PC-9 (cell line): Measurements from ENCODE around the gene SPPL2C. TPM values are rescaled to one million over a fixed set of nuclear protein-coding genes. Genes with fewer than 3 reads are reported as not detected.

Experiments used
- BruUV-seq: library from RNA; stranded (reverse); fragments of 400-500 nt; replicated peaks from 2 replicates; lab custom pipeline; 2021; lab: Mats Ljungman, UMichigan
- CTCF ChIA-PET: fragments of 300-600 bp; sonication (Branson Sonifier 250); formaldehyde crosslinking; loops from one replicate; lab custom pipeline; 2022; ENCODE audit warnings: antibody characterized with exemption; lab: Charles Lee
- POLR2A ChIA-PET: fragments of 300-600 bp; sonication (Branson Sonifier 250); formaldehyde crosslinking; loops from one replicate; lab custom pipeline; 2022; ENCODE audit warnings: antibody characterized with exemption; ENCODE audit not compliant: unreplicated experiment; lab: Charles Lee
- DNase-seq, 2 experiments: peaks; one replicate each; pipeline versions ENCODE4 v3.0.0 to v3.0.0-alpha.2; 2015 to 2022; ENCODE audit warnings: mixed read lengths in 1 of 2
- H2AFZ ChIP-seq: fragments of 200-600 bp; sonication (generic); 2 replicates; pipeline ENCODE4 v1.8.1; 2017; ENCODE audit warnings: antibody characterized with exemption
- H3F3A ChIP-seq: fragments of 200-600 bp; sonication (generic); 2 replicates; pipeline ENCODE4 v1.8.1; 2017; ENCODE audit warnings: antibody characterized with exemption, mild to moderate bottlenecking, low read depth; ENCODE audit not compliant: insufficient read depth
- H3K27ac ChIP-seq: fragments of 200-600 bp; sonication (generic); 2 replicates; pipeline ENCODE4 v1.6.1; 2016; ENCODE audit warnings: mixed run types
- H3K27me3 ChIP-seq: fragments of 200-600 bp; sonication (generic); 2 replicates; pipeline ENCODE4 v1.6.1; 2016; ENCODE audit warnings: low read depth, mixed run types; ENCODE audit not compliant: insufficient read depth
- H3K36me3 ChIP-seq: fragments of 200-600 bp; sonication (generic); 2 replicates; pipeline ENCODE4 v1.6.1; 2016; ENCODE audit warnings: low read depth, mixed run types
- H3K4me1 ChIP-seq: fragments of 200-600 bp; sonication (generic); replicated peaks from 2 replicates; pipeline ENCODE4 v1.6.1; 2016; ENCODE audit warnings: mixed run types; ENCODE audit not compliant: insufficient read depth
- H3K4me2 ChIP-seq: fragments of 200-600 bp; sonication (generic); 2 replicates; pipeline ENCODE4 v1.6.1; 2017; ENCODE audit warnings: mixed run types
- H3K4me3 ChIP-seq: fragments of 200-600 bp; sonication (generic); 2 replicates; pipeline ENCODE4 v1.6.1; 2016; ENCODE audit warnings: mixed run types
- H3K79me2 ChIP-seq: fragments of 200-600 bp; sonication (generic); 2 replicates; pipeline ENCODE4 v1.6.1; 2017; ENCODE audit warnings: low read depth, mixed run types
- H3K9me2 ChIP-seq: fragments of 200-600 bp; sonication (generic); 2 replicates; pipeline ENCODE4 v1.8.1; 2017; ENCODE audit warnings: mild to moderate bottlenecking; ENCODE audit not compliant: insufficient read depth
- H3K9me3 ChIP-seq: fragments of 200-600 bp; sonication (generic); 2 replicates; pipeline ENCODE4 v1.8.1; 2016; ENCODE audit warnings: low read depth; ENCODE audit not compliant: insufficient read depth
- H4K20me1 ChIP-seq: fragments of 200-600 bp; sonication (generic); 2 replicates; pipeline ENCODE4 v1.8.1; 2017; ENCODE audit not compliant: insufficient read depth
- EZH2 ChIP-seq: fragments of 200-600 bp; sonication (generic); IDR thresholded peaks from 2 replicates; pipeline ENCODE4 v1.8.0; 2017; ENCODE audit warnings: antibody characterized with exemption, low read depth
- intact Hi-C: fragments of 100-400 bp; cut with micrococcal nuclease; formaldehyde crosslinking; loops from one replicate; pipeline ENCODE4 v1.10.0; 2022; ENCODE audit not compliant: unreplicated experiment
- total RNA-seq: library from RNA; stranded (reverse); gene quantifications from 2 replicates; pipeline ENCODE4 v1.2.3, GENCODE V29; 2021
- TF ChIP-seq, protein P1 (sequence below): fragments of 200-600 bp; sonication (generic); conservative IDR thresholded peaks from 2 replicates; pipeline ENCODE4 v1.6.1; 2017; ENCODE audit warnings: mixed run types, antibody characterized with exemption, mild to moderate bottlenecking, moderate library complexity

Gene SPPL2C
- total RNA-seq, 1 experiment from 2014 or later: not detected

DNA sequence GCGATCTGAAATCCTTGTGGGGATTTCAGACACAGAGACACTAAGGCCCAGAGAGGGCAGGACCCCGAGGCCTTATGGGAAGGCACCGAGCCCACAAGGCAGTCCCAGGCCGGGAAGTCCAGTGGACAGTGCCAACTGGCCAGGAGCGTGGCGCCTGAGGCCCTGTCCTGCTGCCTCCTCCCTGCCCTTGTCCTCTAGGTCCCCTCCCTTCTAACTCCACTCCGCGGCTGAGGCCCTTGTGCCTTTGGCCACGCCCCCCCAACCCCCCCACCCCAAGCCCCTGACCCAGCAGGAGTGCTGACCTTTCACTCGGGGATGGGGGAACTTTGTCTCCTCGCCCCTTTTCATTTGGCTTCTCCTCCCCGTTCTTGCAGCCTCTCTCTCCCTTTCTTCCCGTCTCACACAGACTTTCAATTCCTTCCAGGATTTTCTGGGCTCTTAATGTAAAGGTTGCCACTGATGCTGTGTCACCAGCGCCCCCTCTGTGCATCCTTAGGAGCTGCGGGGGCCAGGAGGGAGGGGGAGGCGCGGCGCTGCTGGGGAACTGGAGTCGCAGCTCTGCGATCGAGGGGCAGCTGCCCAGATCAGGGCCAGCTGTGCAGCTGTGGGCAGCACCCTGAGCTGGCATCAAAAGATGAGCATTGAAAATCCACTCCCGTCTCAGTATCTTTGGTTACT, 31.5 kb upstream of the SPPL2C start:
- H3K9me2 ChIP-seq: no peaks in the 10 kb centered on the region
- peaks cover 4% of the 10 kb centered on the region; the same call in 1 of the 2 replicates for H3K9me3 ChIP-seq
- intact Hi-C loops: no loop called here
- TF ChIP-seq, protein P1, sequence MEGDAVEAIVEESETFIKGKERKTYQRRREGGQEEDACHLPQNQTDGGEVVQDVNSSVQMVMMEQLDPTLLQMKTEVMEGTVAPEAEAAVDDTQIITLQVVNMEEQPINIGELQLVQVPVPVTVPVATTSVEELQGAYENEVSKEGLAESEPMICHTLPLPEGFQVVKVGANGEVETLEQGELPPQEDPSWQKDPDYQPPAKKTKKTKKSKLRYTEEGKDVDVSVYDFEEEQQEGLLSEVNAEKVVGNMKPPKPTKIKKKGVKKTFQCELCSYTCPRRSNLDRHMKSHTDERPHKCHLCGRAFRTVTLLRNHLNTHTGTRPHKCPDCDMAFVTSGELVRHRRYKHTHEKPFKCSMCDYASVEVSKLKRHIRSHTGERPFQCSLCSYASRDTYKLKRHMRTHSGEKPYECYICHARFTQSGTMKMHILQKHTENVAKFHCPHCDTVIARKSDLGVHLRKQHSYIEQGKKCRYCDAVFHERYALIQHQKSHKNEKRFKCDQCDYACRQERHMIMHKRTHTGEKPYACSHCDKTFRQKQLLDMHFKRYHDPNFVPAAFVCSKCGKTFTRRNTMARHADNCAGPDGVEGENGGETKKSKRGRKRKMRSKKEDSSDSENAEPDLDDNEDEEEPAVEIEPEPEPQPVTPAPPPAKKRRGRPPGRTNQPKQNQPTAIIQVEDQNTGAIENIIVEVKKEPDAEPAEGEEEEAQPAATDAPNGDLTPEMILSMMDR: no peak
- no peak for TF ChIP-seq EZH2
- H3K4me3 ChIP-seq: no peak overlapping the region
- POLR2A ChIA-PET: no interaction called here
- DNase-seq: no peak
- no TSS peak for BruUV-seq
- no peak overlapping the region for H2AFZ ChIP-seq
- H3K4me1 ChIP-seq: no peaks in the 10 kb centered on the region
- no peak overlapping the region for H3K27ac ChIP-seq
- H4K20me1 ChIP-seq: no peaks in the 10 kb centered on the region
- H3F3A ChIP-seq: no peaks in the 10 kb centered on the region
- H3K36me3 ChIP-seq: no peaks in the 10 kb centered on the region
- H3K4me2 ChIP-seq: no peak overlapping the region
- CTCF ChIA-PET: no interaction called here
- no peaks in the 10 kb centered on the region for H3K79me2 ChIP-seq
- peaks cover 71% of the 10 kb centered on the region for H3K27me3 ChIP-seq

DNA sequence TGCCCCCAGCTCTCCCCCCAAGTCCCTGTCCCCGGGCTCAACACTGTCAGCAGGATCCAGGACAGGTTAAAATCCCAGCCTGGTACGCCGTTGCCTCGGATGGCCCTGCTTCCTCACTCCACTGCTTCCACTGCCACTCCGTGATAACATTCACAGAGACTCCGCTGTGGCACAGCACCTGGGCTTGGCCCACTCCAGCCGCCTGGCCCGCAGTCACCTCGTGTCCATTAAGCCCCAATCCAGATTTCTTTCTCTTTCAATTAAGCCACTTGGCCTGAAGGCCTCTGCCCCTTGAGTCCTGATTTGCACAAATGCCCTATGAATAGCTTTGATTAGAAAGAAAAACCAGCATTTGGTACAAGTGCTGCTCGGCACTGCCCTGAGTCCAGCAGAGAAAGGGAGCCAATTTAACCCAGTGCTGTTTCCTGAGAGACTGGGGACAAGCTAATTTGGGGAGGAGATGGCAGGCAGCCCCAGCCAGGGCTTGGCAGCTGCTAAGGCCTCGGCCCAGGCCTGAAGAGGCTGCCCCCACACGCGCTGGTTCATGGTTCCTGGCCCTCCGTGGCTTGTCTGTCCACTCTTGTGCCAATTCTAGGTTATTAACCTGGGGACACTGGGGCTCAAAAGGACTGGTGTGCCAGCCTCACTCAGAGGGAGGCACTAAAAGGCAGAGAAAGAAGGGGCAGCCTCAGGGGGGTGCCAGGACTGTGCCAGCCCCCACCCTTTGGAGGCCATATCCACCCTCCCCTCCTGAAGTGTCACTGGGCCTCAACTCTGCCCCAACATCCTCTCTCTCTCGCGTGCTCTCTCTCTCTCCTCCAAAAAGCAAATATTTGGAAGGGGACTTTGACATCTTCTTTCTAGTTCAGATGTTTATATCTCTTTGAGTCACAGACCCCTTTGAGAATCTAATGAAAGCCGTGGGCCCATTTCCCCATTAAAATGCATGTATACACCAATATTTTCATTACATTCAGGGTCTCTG, 29.8 kb upstream of the SPPL2C start:
- Histone ChIP-seq H3K9me2 (no peaks in the 10 kb centered on the region), H3K4me1 (no peaks in the 10 kb centered on the region), H3K27me3 (peaks cover 71% of the 10 kb centered on the region), H3K4me3 (no peak overlapping the region), H2AFZ (no peak overlapping the region), H4K20me1 (no peaks in the 10 kb centered on the region), H3K79me2 (no peaks in the 10 kb centered on the region), H3K4me2 (no peak overlapping the region), H3K27ac (no peak overlapping the region), H3F3A (no peaks in the 10 kb centered on the region), H3K36me3 (no peaks in the 10 kb centered on the region), H3K9me3 (peaks cover 4% of the 10 kb centered on the region; the same call in 1 of the 2 replicates)
- ChIA-PET POLR2A (no interaction called here), CTCF (no interaction called here)
- DNase-seq: no peak
- no peak for TF ChIP-seq EZH2
- TF ChIP-seq, protein P1: no peak
- intact Hi-C loops: no loop called here
- BruUV-seq: no TSS peak

DNA sequence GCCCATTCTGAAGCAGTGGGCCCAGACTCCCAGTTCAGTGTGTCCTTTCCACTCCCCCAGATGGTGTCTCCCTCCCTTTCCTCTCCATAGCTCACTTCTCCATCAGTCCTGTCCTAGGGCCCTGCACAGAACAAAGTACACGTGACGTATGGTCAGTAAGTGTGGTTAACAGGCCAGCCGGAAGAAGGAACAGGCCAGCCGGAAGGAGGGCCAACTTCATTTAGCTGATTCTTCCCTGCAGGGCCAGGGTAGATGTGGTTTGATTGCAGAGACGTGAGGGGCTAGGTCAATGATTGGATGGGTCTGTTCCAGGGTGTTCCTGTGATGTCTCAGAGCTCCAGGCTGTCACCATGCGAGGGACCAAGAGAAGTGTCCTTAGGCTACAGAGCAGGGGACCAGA, 28.9 kb upstream of the SPPL2C start:
- ChIA-PET CTCF (no interaction called here), POLR2A (no interaction called here)
- no peak overlapping the region for H3K27ac ChIP-seq
- H3K9me2 ChIP-seq: no peaks in the 10 kb centered on the region
- TF ChIP-seq, protein P1: no peak
- no peak for TF ChIP-seq EZH2
- no peaks in the 10 kb centered on the region for H4K20me1 ChIP-seq
- H3K36me3 ChIP-seq: no peaks in the 10 kb centered on the region
- peaks cover 4% of the 10 kb centered on the region; the same call in 1 of the 2 replicates for H3K9me3 ChIP-seq
- H2AFZ ChIP-seq: no peak overlapping the region
- no peak for DNase-seq
- intact Hi-C loops: no loop called here
- H3K4me3 ChIP-seq: no peak overlapping the region
- H3K27me3 ChIP-seq: peaks cover 72% of the 10 kb centered on the region
- no peak overlapping the region for H3K4me2 ChIP-seq
- no peaks in the 10 kb centered on the region for H3K79me2 ChIP-seq
- H3K4me1 ChIP-seq: no peaks in the 10 kb centered on the region
- no TSS peak for BruUV-seq
- no peaks in the 10 kb centered on the region for H3F3A ChIP-seq
